Raji (cell line): ENCODE results near the gene JAG1.

Source experiments
- POLR2A ChIP-seq: IDR thresholded peaks from 2 replicates; pipeline ENCODE4 v1.6.1; 2011; ENCODE audit warnings: low read depth, low read length, control low read depth; ENCODE audit not compliant: insufficient read depth

The JAG1 gene

DNA sequence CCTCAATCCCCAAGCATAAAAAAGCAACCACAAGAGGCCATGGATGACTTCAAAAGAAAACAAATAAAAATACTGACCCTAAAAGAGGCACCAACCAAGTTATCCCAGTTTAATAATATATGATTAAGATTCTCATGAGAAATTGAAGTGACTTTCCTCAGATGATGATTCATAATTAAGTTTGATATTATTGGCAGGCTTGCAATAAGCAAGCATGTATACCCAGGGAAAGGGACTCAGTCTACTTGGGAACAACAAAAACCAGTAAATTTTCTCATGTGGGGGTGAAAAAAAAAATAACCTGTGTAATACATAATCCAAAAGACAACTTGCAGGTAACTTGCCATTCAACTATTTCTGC, 19.6 kb downstream of the JAG1 start:
- no peak for TF ChIP-seq POLR2A

DNA sequence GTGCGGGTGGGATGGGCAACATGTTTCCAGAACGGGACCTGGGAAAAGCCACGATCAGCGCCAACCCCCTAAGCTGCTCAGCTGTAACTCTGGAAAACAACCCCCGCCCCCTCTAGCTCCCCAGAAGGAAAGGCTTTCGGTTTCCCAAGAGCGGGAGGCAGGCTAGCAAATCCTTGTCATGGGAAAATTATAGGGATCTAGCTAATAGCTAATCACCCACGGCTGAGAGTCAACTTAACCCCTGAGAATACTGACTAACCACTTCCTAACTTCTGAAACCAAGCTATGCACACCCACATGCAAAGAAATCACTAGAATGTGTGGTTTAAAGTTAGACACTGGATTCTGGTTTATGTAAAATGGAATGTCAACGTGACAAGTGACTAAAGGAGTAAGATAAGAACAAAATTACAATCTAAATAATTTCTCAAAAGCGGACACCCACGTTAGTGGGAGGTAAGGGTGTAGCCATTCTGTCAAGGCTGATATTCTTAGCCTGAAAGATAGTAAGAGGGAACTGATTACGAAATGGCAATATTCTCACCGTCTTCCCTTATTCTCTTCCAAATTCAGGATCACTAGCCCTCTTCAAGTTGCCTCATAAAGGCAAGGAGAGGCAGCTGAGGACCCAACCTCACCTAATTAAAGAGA, 20.1 kb downstream of the JAG1 start:
- TF ChIP-seq POLR2A, result no peak

DNA sequence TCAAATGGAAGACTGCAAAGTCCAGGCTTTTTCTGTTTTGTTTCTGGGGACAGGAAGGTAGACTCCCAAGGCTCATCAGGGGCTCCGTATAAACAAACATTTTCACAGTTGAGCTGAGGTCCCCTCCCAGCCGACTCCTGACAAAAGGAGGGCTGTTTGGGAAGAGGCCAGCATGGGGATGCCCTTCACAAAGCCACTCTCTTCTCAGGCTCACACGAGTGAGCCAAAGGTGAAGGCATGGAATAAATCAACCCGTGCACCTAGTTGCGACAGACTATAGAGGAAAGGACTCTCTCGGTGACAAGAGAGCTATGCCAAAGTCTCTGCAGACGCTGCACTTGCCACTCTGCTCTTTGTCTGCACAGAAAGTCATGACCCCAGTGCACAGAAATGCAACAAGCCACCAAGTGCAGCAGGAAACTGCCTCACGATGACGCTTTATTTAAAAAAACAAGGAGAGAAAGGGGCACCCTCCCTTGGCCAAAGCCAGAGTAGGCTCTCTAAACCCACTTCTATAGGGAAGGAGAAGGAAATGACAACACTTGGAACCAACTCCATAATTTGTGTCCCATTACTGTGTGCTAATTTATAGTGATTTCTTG, 21.0 kb downstream of the JAG1 start:
- TF ChIP-seq POLR2A, result no peak

DNA sequence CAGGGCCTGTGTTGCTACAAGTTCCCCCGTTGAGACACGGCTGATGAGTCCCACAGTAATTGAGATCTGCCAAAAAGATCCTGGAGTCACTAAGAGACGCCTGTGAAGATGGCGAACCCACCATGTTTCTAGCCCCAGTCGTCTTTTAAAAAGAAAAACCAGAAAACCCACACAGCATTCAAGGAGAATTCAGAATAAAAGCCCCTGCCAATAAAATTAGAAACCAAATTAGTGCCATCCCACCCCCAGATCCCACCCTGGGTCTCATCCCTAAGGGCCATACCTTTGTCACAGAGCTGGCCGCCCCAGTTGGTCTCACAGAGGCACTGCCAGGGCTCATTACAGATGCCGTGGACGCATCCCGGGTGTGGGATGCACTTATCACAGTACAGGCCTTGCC, 21.6 kb downstream of the JAG1 start:
- TF ChIP-seq POLR2A, result no peak

DNA sequence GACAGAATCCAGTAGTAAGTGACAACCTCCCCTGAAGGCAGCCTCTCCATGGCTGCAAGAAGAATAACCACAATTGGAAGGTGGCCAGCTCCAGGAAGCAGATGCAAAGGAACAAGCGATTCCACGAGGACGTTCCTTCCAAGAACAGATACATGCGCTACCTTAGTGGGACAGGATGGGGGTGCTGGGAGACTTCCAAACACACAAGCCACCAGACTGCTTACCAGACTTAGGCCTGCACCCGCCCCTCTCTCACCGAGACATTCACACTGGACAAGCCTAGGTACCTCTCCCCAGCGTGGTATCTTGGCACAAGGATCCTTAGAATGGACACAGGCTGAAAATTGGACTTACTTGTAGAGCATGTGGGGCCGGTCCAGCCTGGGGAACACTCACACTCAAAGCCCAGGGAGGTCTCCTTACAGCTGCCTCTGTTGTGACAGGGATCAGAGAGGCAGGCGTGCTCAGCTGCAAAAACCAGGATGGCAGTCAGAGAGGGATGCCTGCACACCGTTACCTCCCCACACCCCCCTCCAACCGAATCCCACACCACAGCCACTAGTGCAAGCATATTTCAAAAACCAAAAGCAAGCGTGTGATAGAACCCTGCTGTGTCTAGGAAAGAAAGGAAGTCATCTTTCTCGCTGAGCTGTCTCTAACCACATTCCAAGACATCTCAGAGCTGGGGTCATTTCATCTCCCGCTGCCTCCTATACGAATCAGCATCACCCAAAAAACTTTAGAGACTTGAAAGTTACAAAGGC, 22.4 kb downstream of the JAG1 start:
- no peak for TF ChIP-seq POLR2A

DNA sequence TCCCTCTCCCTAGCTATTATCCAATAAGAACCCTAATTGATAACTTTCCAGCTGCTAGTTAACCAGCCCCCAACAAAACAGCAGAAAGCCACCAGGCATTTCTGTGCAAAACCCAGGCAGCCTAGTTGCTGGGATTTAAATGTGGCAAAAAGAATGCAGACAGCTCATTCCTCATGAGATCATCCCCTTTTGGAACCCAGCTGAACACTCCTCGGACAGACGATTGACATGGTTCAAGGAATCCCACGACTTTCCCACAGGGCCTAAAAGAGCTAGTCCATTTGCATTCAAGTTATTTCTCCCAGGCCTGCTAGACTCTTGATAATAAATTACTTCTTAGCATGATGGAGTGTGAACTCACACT, 24.0 kb downstream of the JAG1 start:
- no peak for TF ChIP-seq POLR2A

DNA sequence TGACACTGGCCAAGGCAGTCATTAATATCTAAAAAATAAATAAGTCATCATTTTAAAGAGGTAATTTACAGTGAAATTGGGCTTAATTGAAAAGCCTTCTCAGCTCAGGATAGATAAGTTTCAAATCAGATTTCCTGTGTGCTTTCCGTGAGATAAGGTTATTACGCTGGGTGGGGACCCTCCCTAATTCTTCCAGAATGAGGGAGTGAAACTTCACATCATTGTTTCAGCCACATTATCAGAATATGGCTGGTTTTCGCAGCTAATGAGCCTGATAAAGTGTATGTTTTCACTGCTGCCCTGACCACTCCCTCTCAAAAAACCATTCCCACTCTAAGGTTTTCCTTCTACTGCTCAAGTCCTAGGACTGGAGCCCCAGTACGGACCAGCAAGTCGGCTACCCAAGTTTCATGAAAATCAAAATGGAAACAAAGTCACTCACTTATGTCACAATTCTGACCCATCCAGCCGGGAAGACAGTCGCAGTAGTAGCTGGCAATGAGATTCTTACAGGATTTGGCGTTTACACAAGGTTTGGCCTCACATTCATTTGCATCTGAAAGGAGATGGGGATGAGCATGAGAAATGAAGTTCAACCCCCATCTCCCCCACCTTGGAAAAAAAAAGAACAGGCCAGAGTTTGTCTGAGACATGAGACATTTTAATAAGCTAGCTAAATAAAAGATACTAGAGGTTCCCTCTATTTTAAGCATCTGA, 24.6 kb downstream of the JAG1 start:
- TF ChIP-seq POLR2A, result no peak

DNA sequence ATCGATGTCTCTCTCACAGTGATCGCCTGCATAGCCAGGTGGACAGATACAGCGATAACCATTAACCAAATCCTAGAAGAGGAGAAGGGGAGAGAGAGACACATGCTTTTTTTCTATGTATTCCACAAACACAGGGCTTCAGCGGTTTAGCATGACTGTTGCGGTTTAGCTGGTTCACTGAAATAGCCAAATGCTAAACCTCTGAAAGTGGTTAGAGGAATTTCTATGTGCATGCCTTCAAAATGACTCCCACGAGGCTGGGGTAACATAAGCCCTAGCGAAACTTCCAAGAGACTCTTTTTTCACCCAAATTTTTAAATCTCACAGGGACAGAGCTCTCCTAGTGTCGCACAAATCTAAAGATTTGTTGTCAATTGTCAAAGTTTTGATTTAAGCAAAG, 25.1 kb downstream of the JAG1 start:
- TF ChIP-seq POLR2A, result no peak

DNA sequence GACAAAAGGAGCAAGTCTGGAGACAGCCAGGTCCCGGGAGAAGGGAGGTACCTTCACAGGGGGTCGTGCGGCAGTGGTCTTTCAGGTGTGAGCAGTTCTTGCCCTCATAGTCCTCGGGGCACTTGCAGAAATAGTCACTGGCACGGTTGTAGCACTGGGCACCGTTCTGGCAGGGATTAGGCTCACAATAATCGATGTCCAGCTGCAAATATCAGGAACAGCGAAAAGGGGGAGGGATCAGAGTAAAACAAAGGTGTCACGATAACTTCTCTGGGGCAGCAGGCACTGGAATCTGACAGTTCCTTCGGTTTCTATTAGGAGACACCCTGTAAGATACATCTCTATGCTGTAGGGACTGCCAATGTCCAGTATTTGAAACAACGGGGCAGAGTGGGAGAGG, 25.9 kb downstream of the JAG1 start:
- no peak for TF ChIP-seq POLR2A

DNA sequence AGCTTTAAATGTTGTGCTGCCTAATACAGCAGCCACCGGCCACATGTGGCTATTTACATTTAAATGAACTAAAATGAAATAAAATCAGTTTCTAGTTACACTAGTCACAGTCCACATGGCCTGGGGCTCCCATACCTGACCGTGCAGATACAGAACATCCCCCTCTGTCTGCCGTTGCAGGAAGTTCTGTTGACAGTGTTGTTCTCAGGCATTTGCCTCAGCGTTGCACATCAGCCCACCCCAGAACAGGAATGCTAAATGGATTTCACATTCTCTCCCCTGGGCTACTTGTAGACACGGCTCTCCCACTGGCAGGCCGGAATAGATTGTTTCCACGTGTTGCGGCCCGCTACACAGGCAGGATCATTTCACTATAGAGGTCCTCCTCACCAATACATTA, 26.3 kb downstream of the JAG1 start:
- no peak for TF ChIP-seq POLR2A

DNA sequence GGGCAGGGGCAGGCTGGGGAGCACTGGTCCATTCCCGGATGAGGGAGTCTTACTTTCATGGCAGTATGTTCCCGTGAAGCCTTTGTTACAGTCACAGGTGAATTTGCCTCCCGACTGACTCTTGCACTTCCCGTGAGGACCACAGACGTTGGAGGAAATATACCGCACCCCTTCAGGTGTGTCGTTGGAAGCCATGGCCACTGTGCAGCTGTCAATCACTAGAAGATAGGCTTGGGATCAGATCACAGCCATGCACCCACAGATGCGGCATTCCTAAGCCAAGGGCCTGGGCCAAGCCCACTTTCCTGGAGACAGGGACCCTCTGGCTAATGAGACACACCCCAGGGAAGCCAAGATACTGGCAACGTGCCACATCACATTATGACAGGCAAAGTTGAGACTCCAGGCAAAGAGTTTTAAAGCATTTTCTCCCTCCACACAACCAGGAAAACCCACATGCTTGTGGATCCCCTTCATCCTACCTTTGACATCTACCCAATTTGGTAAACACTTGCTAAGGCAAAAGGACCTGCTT, 26.8 kb downstream of the JAG1 start:
- TF ChIP-seq POLR2A, result no peak

DNA sequence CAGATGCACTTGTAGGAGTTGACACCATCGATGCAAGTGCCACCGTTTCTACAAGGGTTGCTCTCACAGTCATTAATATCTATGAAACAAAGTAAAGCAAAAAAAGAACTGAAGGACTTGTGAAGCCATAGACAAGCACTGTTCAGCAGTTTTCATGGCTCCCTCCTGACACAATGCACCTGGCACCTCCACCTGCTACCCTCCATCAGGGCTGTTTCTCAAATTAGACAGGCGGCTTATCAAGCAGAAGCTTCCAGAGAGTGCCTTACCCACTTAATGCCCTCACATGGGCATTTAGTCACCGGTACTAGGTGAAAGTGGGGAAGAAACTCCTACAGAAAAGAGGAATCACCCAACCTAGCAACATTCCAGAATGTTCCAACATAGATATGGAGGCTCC, 27.8 kb downstream of the JAG1 start:
- no peak for TF ChIP-seq POLR2A

DNA sequence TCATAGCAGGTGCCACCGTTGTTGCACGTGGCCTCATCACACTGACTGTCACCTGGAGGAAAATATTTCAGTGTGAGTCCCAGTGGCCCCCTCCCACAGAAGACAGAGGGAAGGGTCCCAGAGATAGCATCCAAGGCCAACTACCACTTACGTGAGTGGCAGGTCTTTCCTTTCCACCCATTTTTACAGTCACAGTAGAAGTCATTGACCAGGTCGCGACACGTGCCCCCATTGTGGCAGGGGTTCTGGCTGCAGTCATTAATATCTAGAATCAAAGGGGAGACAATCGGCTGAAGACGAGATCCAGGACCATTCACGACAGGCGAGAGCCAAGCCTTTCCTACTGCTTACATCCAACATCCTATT, 28.6 kb downstream of the JAG1 start:
- TF ChIP-seq POLR2A, result no peak

DNA sequence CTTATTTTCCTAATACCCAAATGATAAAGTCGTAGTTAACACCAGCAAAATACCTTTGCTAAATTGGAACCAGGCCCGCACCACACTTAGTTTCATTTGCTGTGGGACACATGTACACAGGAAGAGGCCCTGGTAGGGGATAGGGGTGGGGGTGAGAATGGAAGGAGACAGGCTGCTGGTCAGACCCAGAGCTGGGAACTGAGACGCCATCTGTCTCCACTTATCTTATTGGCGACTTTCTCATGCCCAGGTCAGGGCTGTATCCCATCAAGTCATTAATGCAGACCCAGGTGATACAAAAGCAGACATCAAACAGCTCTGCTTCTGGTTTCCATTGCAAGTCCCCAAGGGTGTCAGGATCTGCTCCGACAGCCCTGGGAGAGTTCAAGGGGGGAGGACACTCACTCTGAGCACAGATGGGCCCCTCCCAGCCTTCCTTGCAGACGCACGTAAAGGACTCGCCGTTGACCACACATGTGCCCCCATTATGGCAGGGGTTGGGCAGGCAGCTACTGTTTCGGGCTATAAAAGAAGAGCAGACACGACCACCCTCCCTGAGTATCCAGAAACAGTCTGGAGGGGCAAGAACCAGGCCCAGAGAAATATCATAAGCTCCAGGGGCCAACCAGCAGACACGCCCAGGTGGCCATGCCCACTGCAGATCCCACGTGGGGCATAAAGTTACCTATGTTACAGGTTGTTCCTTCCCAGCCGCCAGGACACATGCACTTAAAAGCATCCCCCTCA, 29.2 kb downstream of the JAG1 start:
- TF ChIP-seq POLR2A, result no peak

DNA sequence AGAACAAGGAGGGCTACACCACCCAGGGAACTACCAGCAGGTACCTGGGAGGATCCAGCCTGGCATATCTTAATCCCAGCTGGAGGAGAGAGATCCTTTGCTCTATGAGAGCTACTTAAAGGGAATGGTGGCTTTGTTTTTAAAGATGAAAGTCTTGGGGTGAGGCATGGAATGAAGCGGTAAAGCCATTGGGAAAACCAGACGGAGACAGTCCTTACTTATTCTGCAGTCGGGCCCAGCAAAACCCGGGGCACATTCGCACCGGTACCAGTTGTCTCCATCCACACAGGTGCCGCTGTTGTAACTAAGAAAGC, 30.3 kb downstream of the JAG1 start:
- TF ChIP-seq POLR2A, result no peak
